H9 (cell line): Measurements from ENCODE around the gene NOL9. TPM values are rescaled to one million over a fixed set of nuclear protein-coding genes. Genes with fewer than 3 reads are reported as not detected.
A peak's percentile ranks its signal among the peaks of the same experiment; 100 is the strongest.

Experiments
- DNase-seq: peaks from one replicate; pipeline ENCODE4 v3.0.0-alpha.2; 2017
- H2AFZ ChIP-seq: one replicate; pipeline ENCODE4 v1.6.1; 2013; ENCODE audit warnings: mild to moderate bottlenecking, low read length, control low read depth, moderate library complexity
- H2AK5ac ChIP-seq: 2 replicates; pipeline ENCODE4 v1.6.1; 2013; ENCODE audit warnings: low read length, control low read depth, mixed read lengths; ENCODE audit not compliant: insufficient read length
- H2BK120ac ChIP-seq: one replicate; pipeline ENCODE4 v1.6.1; 2013; ENCODE audit warnings: low read depth, mild to moderate bottlenecking, low read length, control low read depth, inconsistent platforms; ENCODE audit not compliant: poor library complexity, severe bottlenecking
- H2BK12ac ChIP-seq: 2 replicates; pipeline ENCODE4 v1.6.1; 2013; ENCODE audit warnings: low read length, control low read depth, mixed read lengths, low read depth; ENCODE audit not compliant: insufficient read length
- H2BK15ac ChIP-seq: 2 replicates; pipeline ENCODE4 v1.6.1; 2013; ENCODE audit warnings: low read depth, low read length, control low read depth
- H2BK20ac ChIP-seq: one replicate; pipeline ENCODE4 v1.6.1; 2013; ENCODE audit warnings: low read depth, mild to moderate bottlenecking, low read length, control low read depth, inconsistent platforms; ENCODE audit not compliant: poor library complexity, severe bottlenecking
- H2BK5ac ChIP-seq: 2 replicates; pipeline ENCODE4 v1.6.1; 2013; ENCODE audit warnings: low read length, control low read depth, mixed read lengths; ENCODE audit not compliant: insufficient read length
- H3K14ac ChIP-seq: 2 replicates; pipeline ENCODE4 v1.6.1; 2013; ENCODE audit warnings: low read length, control low read depth; ENCODE audit not compliant: insufficient read depth
- H3K18ac ChIP-seq: 2 replicates; pipeline ENCODE4 v1.6.1; 2013; ENCODE audit warnings: low read depth, mild to moderate bottlenecking, mixed read lengths, low read length, control low read depth; ENCODE audit not compliant: insufficient read length
- H3K23ac ChIP-seq: 2 replicates; pipeline ENCODE4 v1.6.1; 2013; ENCODE audit warnings: low read length, control low read depth, mixed read lengths, low read depth; ENCODE audit not compliant: insufficient read length
- H3K23me2 ChIP-seq: 2 replicates; pipeline ENCODE4 v1.6.1; 2013; ENCODE audit warnings: low read depth, mild to moderate bottlenecking, mixed read lengths, low read length, control low read depth; ENCODE audit not compliant: insufficient read length, poor library complexity, severe bottlenecking
- H3K27ac ChIP-seq: 2 replicates; pipeline ENCODE4 v1.5.1; 2013; ENCODE audit warnings: low read length, control low read depth, mixed read lengths, low read depth; ENCODE audit not compliant: insufficient read length
- H3K27me3 ChIP-seq: 2 replicates; pipeline ENCODE4 v1.6.1; 2013; ENCODE audit warnings: low read length, control low read depth, inconsistent platforms; ENCODE audit not compliant: insufficient read depth
- H3K4ac ChIP-seq: 2 replicates; pipeline ENCODE4 v1.6.1; 2013; ENCODE audit warnings: low read depth, mild to moderate bottlenecking, control low read depth, inconsistent platforms, low read length, moderate library complexity
- H3K4me1 ChIP-seq: 2 replicates; pipeline ENCODE4 v1.6.1; 2013; ENCODE audit warnings: low read length, control low read depth, inconsistent platforms; ENCODE audit not compliant: insufficient read depth
- H3K4me2 ChIP-seq: 2 replicates; pipeline ENCODE4 v1.6.1; 2013; ENCODE audit warnings: low read length, control low read depth, mixed read lengths; ENCODE audit not compliant: insufficient read length, insufficient read depth
- H3K56ac ChIP-seq: 2 replicates; pipeline ENCODE4 v1.6.1; 2013; ENCODE audit warnings: low read depth, mild to moderate bottlenecking, mixed read lengths, low read length, control low read depth; ENCODE audit not compliant: insufficient read length
- H3K79me1 ChIP-seq: 2 replicates; pipeline ENCODE4 v1.6.1; 2013; ENCODE audit warnings: low read depth, mild to moderate bottlenecking, moderate library complexity, low read length, control low read depth, inconsistent platforms; ENCODE audit not compliant: insufficient read depth, poor library complexity, severe bottlenecking
- H3K79me2 ChIP-seq: 2 replicates; pipeline ENCODE4 v1.6.1; 2013; ENCODE audit warnings: low read length, control low read depth, inconsistent platforms; ENCODE audit not compliant: insufficient read depth
- H3K9ac ChIP-seq: 2 replicates; pipeline ENCODE4 v1.6.1; 2013; ENCODE audit warnings: low read length, control low read depth, mixed read lengths; ENCODE audit not compliant: insufficient read length; ENCODE audit errors: extremely low read depth
- H3K9me3 ChIP-seq: one replicate; pipeline ENCODE4 v1.6.1; 2013; ENCODE audit warnings: low read depth, low read length, inconsistent platforms; ENCODE audit not compliant: control insufficient read depth
- H3T11ph ChIP-seq: one replicate; pipeline ENCODE4 v1.6.1; 2013; ENCODE audit warnings: mild to moderate bottlenecking, low read length, control low read depth, inconsistent platforms
- H4K20me1 ChIP-seq: one replicate; pipeline ENCODE4 v1.6.1; 2013; ENCODE audit not compliant: control insufficient read depth, insufficient read length, insufficient read depth
- H4K5ac ChIP-seq: 2 replicates; pipeline ENCODE4 v1.6.1; 2013; ENCODE audit warnings: low read depth, mild to moderate bottlenecking, mixed read lengths, low read length, control low read depth; ENCODE audit not compliant: insufficient read length
- H4K8ac ChIP-seq: replicated peaks from 2 replicates; pipeline ENCODE4 v1.6.1; 2013; ENCODE audit warnings: low read length, control low read depth, mixed read lengths, low read depth; ENCODE audit not compliant: insufficient read length
- H4K91ac ChIP-seq: 2 replicates; pipeline ENCODE4 v1.6.1; 2013; ENCODE audit warnings: low read depth, mild to moderate bottlenecking, moderate library complexity, mixed read lengths, low read length, control low read depth; ENCODE audit not compliant: insufficient read length
- H3K27ac Mint-ChIP-seq, 3 experiments: 2 replicates in 2 of 3; 3 replicates in 1 of 3; pipeline ENCODE4 v1.8.0; 2020 to 2021; ENCODE audit warnings: mixed read lengths in 3 of 3, mild to moderate bottlenecking in 1 of 3, moderate library complexity in 1 of 3
- H3K27me3 Mint-ChIP-seq: 2 replicates; pipeline ENCODE4 v1.8.0; 2021; ENCODE audit warnings: low read depth, mild to moderate bottlenecking, moderate library complexity, mixed read lengths
- H3K36me3 Mint-ChIP-seq, 3 experiments: 2 replicates in 2 of 3; 3 replicates in 1 of 3; pipeline ENCODE4 v1.8.0; 2020 to 2021; ENCODE audit warnings: low read depth in 3 of 3, mixed read lengths in 3 of 3; ENCODE audit not compliant: insufficient read depth in 1 of 3
- H3K4me1 Mint-ChIP-seq, 2 experiments: 2 replicates each; pipeline ENCODE4 v1.8.0; 2020; ENCODE audit warnings: mixed read lengths in 2 of 2
- H3K4me3 Mint-ChIP-seq, 2 experiments: 2 replicates in 1 of 2; 3 replicates in 1 of 2; pipeline ENCODE4 v1.8.0; 2020 to 2021; ENCODE audit warnings: mild to moderate bottlenecking in 2 of 2, mixed read lengths in 2 of 2, moderate library complexity in 1 of 2
- H3K9me3 Mint-ChIP-seq, 2 experiments: 2 replicates in 1 of 2; 3 replicates in 1 of 2; pipeline ENCODE4 v1.8.0; 2020; ENCODE audit warnings: mild to moderate bottlenecking in 2 of 2, mixed read lengths in 2 of 2, moderate library complexity in 1 of 2
- WGBS: extraction: QIAGEN DNeasy Blood & Tissue Kit; methylation state at CpG from one replicate; pipeline ENCODE4 v1.1.7; 2013; ENCODE audit warnings: missing lambda C conversion rate, low lambda C conversion rate, mixed read lengths; ENCODE audit not compliant: insufficient read length; ENCODE audit errors: extremely low coverage; 5-methylcytosine and 5-hydroxymethylcytosine counted together
- total RNA-seq: library from RNA; stranded (reverse); gene quantifications from 2 replicates; pipeline ENCODE4 v1.2.1, GENCODE V29; 2021
- TF ChIP-seq, protein P1 (sequence below): fragments of 200-600 bp; sonication (generic); conservative IDR thresholded peaks from 3 replicates; pipeline ENCODE4 v1.8.0; 2021; ENCODE audit warnings: antibody characterized with exemption, mild to moderate bottlenecking

NOL9 gene
- total RNA-seq, 1 experiment from 2014 or later = 50.4 TPM

- H3K4me2 ChIP-seq = no peak overlapping the region
- H3K18ac ChIP-seq = no peak overlapping the region
- H2BK20ac ChIP-seq = no peak overlapping the region
- Mint-ChIP-seq H3K4me1 (peaks cover 20 to 42% of the 10 kb centered on the region in 2 experiments), H3K27ac (peak overlapping the region in 1 of 3 experiments; percentile 65; a peak in 1 of 7 replicates), H3K27me3 (no peaks in the 10 kb centered on the region), H3K36me3 (peaks cover 12 to 23% (median 23%) of the 10 kb centered on the region in 3 experiments; a peak in 6 of 7 replicates), H3K9me3 (no peaks in the 10 kb centered on the region), H3K4me3 (no peak overlapping the region)
- no peak overlapping the region for H2AK5ac ChIP-seq
- no peak overlapping the region for H2BK15ac ChIP-seq
- H3K23me2 ChIP-seq = no peaks in the 10 kb centered on the region
- H3K9me3 ChIP-seq = no peaks in the 10 kb centered on the region
- TF ChIP-seq, protein P1, sequence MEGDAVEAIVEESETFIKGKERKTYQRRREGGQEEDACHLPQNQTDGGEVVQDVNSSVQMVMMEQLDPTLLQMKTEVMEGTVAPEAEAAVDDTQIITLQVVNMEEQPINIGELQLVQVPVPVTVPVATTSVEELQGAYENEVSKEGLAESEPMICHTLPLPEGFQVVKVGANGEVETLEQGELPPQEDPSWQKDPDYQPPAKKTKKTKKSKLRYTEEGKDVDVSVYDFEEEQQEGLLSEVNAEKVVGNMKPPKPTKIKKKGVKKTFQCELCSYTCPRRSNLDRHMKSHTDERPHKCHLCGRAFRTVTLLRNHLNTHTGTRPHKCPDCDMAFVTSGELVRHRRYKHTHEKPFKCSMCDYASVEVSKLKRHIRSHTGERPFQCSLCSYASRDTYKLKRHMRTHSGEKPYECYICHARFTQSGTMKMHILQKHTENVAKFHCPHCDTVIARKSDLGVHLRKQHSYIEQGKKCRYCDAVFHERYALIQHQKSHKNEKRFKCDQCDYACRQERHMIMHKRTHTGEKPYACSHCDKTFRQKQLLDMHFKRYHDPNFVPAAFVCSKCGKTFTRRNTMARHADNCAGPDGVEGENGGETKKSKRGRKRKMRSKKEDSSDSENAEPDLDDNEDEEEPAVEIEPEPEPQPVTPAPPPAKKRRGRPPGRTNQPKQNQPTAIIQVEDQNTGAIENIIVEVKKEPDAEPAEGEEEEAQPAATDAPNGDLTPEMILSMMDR = no peak
- H4K20me1 ChIP-seq = no peaks in the 10 kb centered on the region
- no CpG with 5 or more reads among the region's 13 CpGs for WGBS
- H3K56ac ChIP-seq = no peak overlapping the region
- no peak overlapping the region for H3K14ac ChIP-seq
- no peaks in the 10 kb centered on the region for H3K27me3 ChIP-seq
- no peak overlapping the region for H3K23ac ChIP-seq
- no peak overlapping the region for H4K5ac ChIP-seq
- no peak for DNase-seq
- no peaks in the 10 kb centered on the region for H3K79me2 ChIP-seq
- peaks cover 3% of the 10 kb centered on the region; the same call in 1 of the 2 replicates for H3K4me1 ChIP-seq
- no peaks in the 10 kb centered on the region for H3K79me1 ChIP-seq
- H3K4ac ChIP-seq = no peak overlapping the region
- H3T11ph ChIP-seq = no peak overlapping the region
- H3K27ac ChIP-seq = no peak overlapping the region
- H2BK5ac ChIP-seq = no peak overlapping the region
- H2BK12ac ChIP-seq = no peak overlapping the region
- no peak overlapping the region for H3K9ac ChIP-seq
- no peak overlapping the region for H2BK120ac ChIP-seq
- H4K91ac ChIP-seq = no peak overlapping the region
- H2AFZ ChIP-seq = no peak overlapping the region
- H4K8ac ChIP-seq = no peak overlapping the region
Measured at GRCh38 chr1:6474815-6475282, 79.5 kb downstream of the NOL9 start.
